NCI-H2171 (cell line): ENCODE results near the gene UPK3A.
A peak's percentile ranks its signal among the peaks of the same experiment; 100 is the strongest.
"Not testable (repeated sequence)": the region's sequence is repeated elsewhere in the genome, so short reads cannot be mapped to it uniquely, and the experiment has no call there.

Experiments used
- DNase-seq: peaks from one replicate; lab custom pipeline; 2025; lab: John Stamatoyannopoulos, UW

The UPK3A gene

GRCh38 chr22:45281010-45281409, 3.7 kb upstream of the UPK3A start:
- no peak for DNase-seq

- DNase-seq: no peak
Measured at GRCh38 chr22:45285263-45286058, 712 bp downstream of the UPK3A start.

GRCh38 chr22:45286854-45287551, 2.3 kb downstream of the UPK3A start:
- no peak for DNase-seq

GRCh38 chr22:45290410-45290936, 5.7 kb downstream of the UPK3A start:
- peak; percentile 85 for DNase-seq

GRCh38 chr22:45291061-45291930, 6.5 kb downstream of the UPK3A start:
- DNase-seq: no peak

GRCh38 chr22:45291931-45292290, 7.2 kb downstream of the UPK3A start:
- no peak for DNase-seq

GRCh38 chr22:45292731-45293442, 8.1 kb downstream of the UPK3A start:
- no peak for DNase-seq

- no peak for DNase-seq
Measured at GRCh38 chr22:45294030-45294429, 9.3 kb downstream of the UPK3A start.

GRCh38 chr22:45295004-45295403, 10.3 kb downstream of the UPK3A start:
- not testable (repeated sequence) for DNase-seq

GRCh38 chr22:45295492-45295891, 10.7 kb downstream of the UPK3A start:
- DNase-seq: no peak

GRCh38 chr22:45296628-45297297, 12.0 kb downstream of the UPK3A start:
- DNase-seq: no peak

GRCh38 chr22:45298934-45299505, 14.3 kb downstream of the UPK3A start:
- DNase-seq: no peak

- DNase-seq: no peak
Measured at GRCh38 chr22:45302751-45303150, 18.0 kb downstream of the UPK3A start.

- DNase-seq: no peak
Measured at GRCh38 chr22:45303181-45303580, 18.4 kb downstream of the UPK3A start.

GRCh38 chr22:45304971-45305370, 20.2 kb downstream of the UPK3A start:
- DNase-seq: no peak

- no peak for DNase-seq
Measured at GRCh38 chr22:45305456-45306075, 20.8 kb downstream of the UPK3A start.

GRCh38 chr22:45306139-45306538, 21.4 kb downstream of the UPK3A start:
- DNase-seq: no peak

GRCh38 chr22:45308391-45308956, 23.7 kb downstream of the UPK3A start:
- DNase-seq: no peak

- DNase-seq: no peak
Measured at GRCh38 chr22:45308957-45309421, 24.2 kb downstream of the UPK3A start.
